Osteocyte (in vitro differentiated cells): ENCODE data around the gene SLC6A7. TPM values are rescaled to one million over a fixed set of nuclear protein-coding genes. Genes with fewer than 3 reads are reported as not detected.

ENCODE experiments used
- DNase-seq: peaks from one replicate; pipeline ENCODE4 v3.0.0; 2021; ENCODE audit warnings: mixed read lengths; ENCODE audit not compliant: unreplicated experiment; ENCODE audit errors: extremely low spot score
- H3K27ac Mint-ChIP-seq: one replicate; pipeline ENCODE4 v1.8.0; 2021; ENCODE audit warnings: mild to moderate bottlenecking, mixed read lengths; ENCODE audit not compliant: unreplicated experiment
- H3K27me3 Mint-ChIP-seq: one replicate; pipeline ENCODE4 v1.8.0; 2021; ENCODE audit warnings: mixed read lengths; ENCODE audit not compliant: unreplicated experiment
- H3K36me3 Mint-ChIP-seq: one replicate; pipeline ENCODE4 v1.8.0; 2021; ENCODE audit warnings: mixed read lengths; ENCODE audit not compliant: unreplicated experiment
- H3K4me1 Mint-ChIP-seq: one replicate; pipeline ENCODE4 v1.8.0; 2021; ENCODE audit warnings: mixed read lengths; ENCODE audit not compliant: unreplicated experiment
- H3K4me3 Mint-ChIP-seq: one replicate; pipeline ENCODE4 v1.8.0; 2021; ENCODE audit warnings: mild to moderate bottlenecking, moderate library complexity, mixed read lengths; ENCODE audit not compliant: unreplicated experiment
- H3K9me3 Mint-ChIP-seq: one replicate; pipeline ENCODE4 v1.8.0; 2021; ENCODE audit warnings: mixed read lengths; ENCODE audit not compliant: unreplicated experiment
- CTCF ChIP-seq: fragments of 200-600 bp; sonication (generic); IDR thresholded peaks from 2 replicates; pipeline ENCODE4 v1.5.0; 2021; ENCODE audit warnings: antibody characterized with exemption, mild to moderate bottlenecking, moderate library complexity
- total RNA-seq: library from RNA; stranded (reverse); gene quantifications from 2 replicates; pipeline ENCODE4 v1.2.1, GENCODE V29; 2021

The SLC6A7 gene
- total RNA-seq, 1 donor from 2014 or later, result not detected

GRCh38 chr5:150159031-150159430, 30.8 kb upstream of the SLC6A7 start:
- Mint-ChIP-seq H3K9me3 (no peaks in the 10 kb centered on the region), H3K27me3 (no peaks in the 10 kb centered on the region), H3K27ac (peak overlapping the region; percentile 94), H3K4me1 (peaks cover 72% of the 10 kb centered on the region), H3K4me3 (no peak overlapping the region), H3K36me3 (peaks cover 4% of the 10 kb centered on the region)
- DNase-seq, result no peak
- TF ChIP-seq CTCF, result no peak

- Mint-ChIP-seq H3K27me3 (no peaks in the 10 kb centered on the region), H3K4me1 (peaks cover 77% of the 10 kb centered on the region), H3K9me3 (no peaks in the 10 kb centered on the region), H3K27ac (peak overlapping the region; percentile 94), H3K4me3 (no peak overlapping the region), H3K36me3 (no peaks in the 10 kb centered on the region)
- no peak for TF ChIP-seq CTCF
- DNase-seq, result no peak
These were observed 30.1 kb upstream of the SLC6A7 start for GRCh38 chr5:150159741-150160179.

- H3K36me3 Mint-ChIP-seq, result no peaks in the 10 kb centered on the region
- no peaks in the 10 kb centered on the region for H3K9me3 Mint-ChIP-seq
- DNase-seq, result no peak
- no peak overlapping the region for H3K4me3 Mint-ChIP-seq
- TF ChIP-seq CTCF, result no peak
- peaks cover 82% of the 10 kb centered on the region for H3K4me1 Mint-ChIP-seq
- H3K27me3 Mint-ChIP-seq, result no peaks in the 10 kb centered on the region
- peak overlapping the region; percentile 94 for H3K27ac Mint-ChIP-seq
These were observed 29.3 kb upstream of the SLC6A7 start for GRCh38 chr5:150160448-150161081.

- DNase-seq, result peak; percentile 95
- peak; percentile 89 for TF ChIP-seq CTCF
- H3K4me1 Mint-ChIP-seq, result peaks cover 75% of the 10 kb centered on the region
- no peaks in the 10 kb centered on the region for H3K9me3 Mint-ChIP-seq
- peak overlapping the region; percentile 94 for H3K27ac Mint-ChIP-seq
- H3K36me3 Mint-ChIP-seq, result no peaks in the 10 kb centered on the region
- H3K4me3 Mint-ChIP-seq, result peak overlapping the region; percentile 23
- no peaks in the 10 kb centered on the region for H3K27me3 Mint-ChIP-seq
These were observed 28.4 kb upstream of the SLC6A7 start for GRCh38 chr5:150161242-150162141.

GRCh38 chr5:150162142-150162513, 27.7 kb upstream of the SLC6A7 start:
- Mint-ChIP-seq H3K9me3 (no peaks in the 10 kb centered on the region), H3K27me3 (no peaks in the 10 kb centered on the region), H3K36me3 (no peaks in the 10 kb centered on the region), H3K4me3 (no peak overlapping the region), H3K27ac (no peak overlapping the region), H3K4me1 (peaks cover 69% of the 10 kb centered on the region)
- no peak for DNase-seq
- TF ChIP-seq CTCF, result no peak
